RWPE1 (cell line): ENCODE measurements around the gene SLC9A7.

ENCODE experiments used
- CTCF ChIA-PET: fragments of 350-600 bp; sonication (Branson Sonifier 250); formaldehyde crosslinking; extraction: SDS; loops from one replicate; lab custom pipeline; 2021; lab: Yijun Ruan, JAX
- POLR2A ChIA-PET: fragments of 400-600 bp; formaldehyde crosslinking; extraction: SDS; loops from one replicate; lab custom pipeline; 2020; ENCODE audit warnings: antibody characterized with exemption; ENCODE audit not compliant: low non-redundant PET; lab: Yijun Ruan, JAX
- DNase-seq: peaks from one replicate; pipeline ENCODE4 v3.0.0; 2012; ENCODE audit warnings: low spot score
- H3K27ac ChIP-seq: fragments of 450-650 bp; 2 replicates; pipeline ENCODE4 v1.5.1; 2017
- CTCF ChIP-seq: fragments of 450-650 bp; conservative IDR thresholded peaks from 2 replicates; pipeline ENCODE4 v1.5.1; 2017; ENCODE audit warnings: low read depth, mild to moderate bottlenecking

Gene SLC9A7

GRCh38 chrX:46636223-46636622, 122.7 kb downstream of the SLC9A7 start:
- ChIA-PET POLR2A (no interaction called here), CTCF (no interaction called here)
- TF ChIP-seq CTCF = no peak
- no peak for DNase-seq
- H3K27ac ChIP-seq = no peak overlapping the region

GRCh38 chrX:46635186-46635585, 123.7 kb downstream of the SLC9A7 start:
- TF ChIP-seq CTCF = no peak

GRCh38 chrX:46634577-46634976, 124.3 kb downstream of the SLC9A7 start:
- DNase-seq = no peak
- TF ChIP-seq CTCF = no peak
- CTCF ChIA-PET = no interaction called here
- H3K27ac ChIP-seq = no peak overlapping the region
- POLR2A ChIA-PET = no interaction called here

More at GRCh38 chrX:46635186-46635585, 123.7 kb downstream of the SLC9A7 start:
- no peak for DNase-seq
- ChIA-PET CTCF (no interaction called here), POLR2A (no interaction called here)
- no peak overlapping the region for H3K27ac ChIP-seq

GRCh38 chrX:46630141-46630540, 128.8 kb downstream of the SLC9A7 start:
- CTCF ChIA-PET = no interaction called here
- no peak for DNase-seq
- TF ChIP-seq CTCF = no peak
- no peak overlapping the region for H3K27ac ChIP-seq
- POLR2A ChIA-PET = no interaction called here

GRCh38 chrX:46628460-46629371, 130.2 kb downstream of the SLC9A7 start:
- DNase-seq = no peak
- ChIA-PET POLR2A (interaction anchor here (0.6 kb wide), 1 partner anchor 81 kb away, joined by 3 read pairs; no protein-coding TSS in a partner anchor), CTCF (interaction anchor here (0.7 kb wide), 1 partner anchor 20 kb away, joined by 3 read pairs; no protein-coding TSS in a partner anchor)
- TF ChIP-seq CTCF = no peak
- no peak overlapping the region for H3K27ac ChIP-seq

GRCh38 chrX:46627711-46628419, 131.1 kb downstream of the SLC9A7 start:
- POLR2A ChIA-PET = no interaction called here
- no peak overlapping the region for H3K27ac ChIP-seq
- DNase-seq = no peak
- CTCF ChIA-PET = interaction anchor here (0.7 kb wide), 1 partner anchor 21 kb away, joined by 3 read pairs; no protein-coding TSS in a partner anchor
- no peak for TF ChIP-seq CTCF
